H1 (cell line): ENCODE data around the gene TNIK. TPM values are rescaled to one million over a fixed set of nuclear protein-coding genes. Genes with fewer than 3 reads are reported as not detected.

ENCODE experiments used
- ASH2L ChIP-seq: fragments of 200-600, 300-600 bp; sonication (generic); IDR thresholded peaks from one replicate; pipeline ENCODE4 v1.7.1; 2017; ENCODE audit warnings: low read length
- CBX5 ChIP-seq: fragments of 300-800, 300-1000 bp; sonication (generic); IDR thresholded peaks from 2 replicates; pipeline ENCODE4 v1.7.1; 2016; ENCODE audit warnings: antibody characterized with exemption, low read length, low read depth
- CEBPB ChIP-seq: IDR thresholded peaks from 2 replicates; pipeline ENCODE4 v1.6.1; 2012; ENCODE audit warnings: low read depth, low read length
- HDAC2 ChIP-seq, 2 experiments: fragments of 300-600 bp in 1 of 2; sonication (generic) in 1 of 2; IDR thresholded peaks; 2 replicates each; pipeline ENCODE4 v1.6.1; 2011 to 2012; ENCODE audit warnings: low read depth in 2 of 2, low read length in 2 of 2, mild to moderate bottlenecking in 2 of 2, moderate library complexity in 2 of 2, borderline replicate concordance in 1 of 2, inconsistent platforms in 1 of 2
- HDAC6 ChIP-seq: IDR thresholded peaks from one replicate; pipeline ENCODE4 v1.7.1; 2012; ENCODE audit warnings: low read depth, mild to moderate bottlenecking, inconsistent platforms, low read length, moderate library complexity
- JUND ChIP-seq: IDR thresholded peaks from 2 replicates; pipeline ENCODE4 v1.6.1; 2011; ENCODE audit warnings: mild to moderate bottlenecking, improper control_type of control experiment, low read length
- KDM1A ChIP-seq: fragments of 200-600, 300-600 bp; sonication (generic); IDR thresholded peaks from 2 replicates; pipeline ENCODE4 v1.7.1; 2016; ENCODE audit warnings: mild to moderate bottlenecking, low read length, borderline replicate concordance
- NRF1 ChIP-seq: IDR thresholded peaks from 2 replicates; pipeline ENCODE4 v1.6.1; 2011; ENCODE audit warnings: mild to moderate bottlenecking, low read depth, low read length, improper control_type of control experiment
- RAD21 ChIP-seq, 2 experiments: IDR thresholded peaks in 1 of 2; conservative IDR thresholded peaks in 1 of 2; 2 replicates each; pipeline ENCODE4 v1.6.1; 2011; ENCODE audit warnings: low read depth in 2 of 2, low read length in 2 of 2, improper control_type of control experiment in 1 of 2, inconsistent platforms in 1 of 2, mild to moderate bottlenecking in 1 of 2, moderate library complexity in 1 of 2
- SAP30 ChIP-seq: fragments of 300-600 bp; sonication (generic); IDR thresholded peaks from 2 replicates; pipeline ENCODE4 v1.7.1; 2012; ENCODE audit warnings: low read length, moderate library complexity, mild to moderate bottlenecking, inconsistent platforms; ENCODE audit not compliant: insufficient read depth, insufficient replicate concordance
- SP2 ChIP-seq: IDR thresholded peaks from 2 replicates; pipeline ENCODE4 v1.6.1; 2012; ENCODE audit warnings: mild to moderate bottlenecking, low read length, inconsistent platforms
- TCF12 ChIP-seq: IDR thresholded peaks from 2 replicates; pipeline ENCODE4 v1.6.1; 2011; ENCODE audit warnings: low read depth, mild to moderate bottlenecking, low read length
- polyA plus RNA-seq, 7 experiments: library from polyadenylated mRNA; depleted of rRNA in 3 of 7; stranded (reverse) in 5 of 7; unstranded in 2 of 7; fragments of >200 nt in 5 of 7; fragments of 200-250 nt in 2 of 7; gene quantifications; 1 replicate in 5 of 7; 2 replicates in 1 of 7; 4 replicates in 1 of 7; pipeline versions ENCODE4 v1.2.1 to v1.2.3, GENCODE V29; 2011 to 2013; ENCODE audit warnings: missing spikeins in 2 of 7, mixed read lengths in 2 of 7
- total RNA-seq: library from RNA; stranded (reverse); fragmentation: NEBNext Ultra II Directional; extraction: Animal tissue kit (Norgen Biotek cat#: 25700); gene quantifications from 2 replicates; pipeline ENCODE4 v1.2.1, GENCODE V29; 2021
- TF ChIP-seq, protein P1 (sequence below): fragments of 300-600 bp; sonication (generic); IDR thresholded peaks from 2 replicates; pipeline ENCODE4 v1.7.1; 2012; ENCODE audit warnings: low read length, moderate library complexity, mild to moderate bottlenecking, inconsistent platforms; ENCODE audit not compliant: insufficient replicate concordance

Gene TNIK
- total and polyA plus RNA-seq, 2 of the 8 experiments (the other 6 are each of a cell fraction or from before 2014, with no cell fraction given): 7.4 to 42.0 TPM

DNA sequence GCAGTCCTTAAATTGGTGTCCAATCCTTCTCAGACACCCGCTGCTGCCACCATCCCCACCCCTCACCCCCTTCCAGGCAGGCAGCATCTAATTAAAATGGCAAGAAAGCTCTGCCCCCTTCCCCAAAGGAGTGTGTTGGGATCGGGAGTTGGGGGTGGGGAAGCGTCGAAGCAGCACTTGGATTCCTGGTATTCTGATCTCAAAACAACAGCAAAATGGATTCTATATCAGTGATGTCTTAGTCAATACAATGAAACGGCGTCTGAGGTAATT lies 1.4 kb downstream of the TNIK start (continued):
- TF ChIP-seq, protein P1, sequence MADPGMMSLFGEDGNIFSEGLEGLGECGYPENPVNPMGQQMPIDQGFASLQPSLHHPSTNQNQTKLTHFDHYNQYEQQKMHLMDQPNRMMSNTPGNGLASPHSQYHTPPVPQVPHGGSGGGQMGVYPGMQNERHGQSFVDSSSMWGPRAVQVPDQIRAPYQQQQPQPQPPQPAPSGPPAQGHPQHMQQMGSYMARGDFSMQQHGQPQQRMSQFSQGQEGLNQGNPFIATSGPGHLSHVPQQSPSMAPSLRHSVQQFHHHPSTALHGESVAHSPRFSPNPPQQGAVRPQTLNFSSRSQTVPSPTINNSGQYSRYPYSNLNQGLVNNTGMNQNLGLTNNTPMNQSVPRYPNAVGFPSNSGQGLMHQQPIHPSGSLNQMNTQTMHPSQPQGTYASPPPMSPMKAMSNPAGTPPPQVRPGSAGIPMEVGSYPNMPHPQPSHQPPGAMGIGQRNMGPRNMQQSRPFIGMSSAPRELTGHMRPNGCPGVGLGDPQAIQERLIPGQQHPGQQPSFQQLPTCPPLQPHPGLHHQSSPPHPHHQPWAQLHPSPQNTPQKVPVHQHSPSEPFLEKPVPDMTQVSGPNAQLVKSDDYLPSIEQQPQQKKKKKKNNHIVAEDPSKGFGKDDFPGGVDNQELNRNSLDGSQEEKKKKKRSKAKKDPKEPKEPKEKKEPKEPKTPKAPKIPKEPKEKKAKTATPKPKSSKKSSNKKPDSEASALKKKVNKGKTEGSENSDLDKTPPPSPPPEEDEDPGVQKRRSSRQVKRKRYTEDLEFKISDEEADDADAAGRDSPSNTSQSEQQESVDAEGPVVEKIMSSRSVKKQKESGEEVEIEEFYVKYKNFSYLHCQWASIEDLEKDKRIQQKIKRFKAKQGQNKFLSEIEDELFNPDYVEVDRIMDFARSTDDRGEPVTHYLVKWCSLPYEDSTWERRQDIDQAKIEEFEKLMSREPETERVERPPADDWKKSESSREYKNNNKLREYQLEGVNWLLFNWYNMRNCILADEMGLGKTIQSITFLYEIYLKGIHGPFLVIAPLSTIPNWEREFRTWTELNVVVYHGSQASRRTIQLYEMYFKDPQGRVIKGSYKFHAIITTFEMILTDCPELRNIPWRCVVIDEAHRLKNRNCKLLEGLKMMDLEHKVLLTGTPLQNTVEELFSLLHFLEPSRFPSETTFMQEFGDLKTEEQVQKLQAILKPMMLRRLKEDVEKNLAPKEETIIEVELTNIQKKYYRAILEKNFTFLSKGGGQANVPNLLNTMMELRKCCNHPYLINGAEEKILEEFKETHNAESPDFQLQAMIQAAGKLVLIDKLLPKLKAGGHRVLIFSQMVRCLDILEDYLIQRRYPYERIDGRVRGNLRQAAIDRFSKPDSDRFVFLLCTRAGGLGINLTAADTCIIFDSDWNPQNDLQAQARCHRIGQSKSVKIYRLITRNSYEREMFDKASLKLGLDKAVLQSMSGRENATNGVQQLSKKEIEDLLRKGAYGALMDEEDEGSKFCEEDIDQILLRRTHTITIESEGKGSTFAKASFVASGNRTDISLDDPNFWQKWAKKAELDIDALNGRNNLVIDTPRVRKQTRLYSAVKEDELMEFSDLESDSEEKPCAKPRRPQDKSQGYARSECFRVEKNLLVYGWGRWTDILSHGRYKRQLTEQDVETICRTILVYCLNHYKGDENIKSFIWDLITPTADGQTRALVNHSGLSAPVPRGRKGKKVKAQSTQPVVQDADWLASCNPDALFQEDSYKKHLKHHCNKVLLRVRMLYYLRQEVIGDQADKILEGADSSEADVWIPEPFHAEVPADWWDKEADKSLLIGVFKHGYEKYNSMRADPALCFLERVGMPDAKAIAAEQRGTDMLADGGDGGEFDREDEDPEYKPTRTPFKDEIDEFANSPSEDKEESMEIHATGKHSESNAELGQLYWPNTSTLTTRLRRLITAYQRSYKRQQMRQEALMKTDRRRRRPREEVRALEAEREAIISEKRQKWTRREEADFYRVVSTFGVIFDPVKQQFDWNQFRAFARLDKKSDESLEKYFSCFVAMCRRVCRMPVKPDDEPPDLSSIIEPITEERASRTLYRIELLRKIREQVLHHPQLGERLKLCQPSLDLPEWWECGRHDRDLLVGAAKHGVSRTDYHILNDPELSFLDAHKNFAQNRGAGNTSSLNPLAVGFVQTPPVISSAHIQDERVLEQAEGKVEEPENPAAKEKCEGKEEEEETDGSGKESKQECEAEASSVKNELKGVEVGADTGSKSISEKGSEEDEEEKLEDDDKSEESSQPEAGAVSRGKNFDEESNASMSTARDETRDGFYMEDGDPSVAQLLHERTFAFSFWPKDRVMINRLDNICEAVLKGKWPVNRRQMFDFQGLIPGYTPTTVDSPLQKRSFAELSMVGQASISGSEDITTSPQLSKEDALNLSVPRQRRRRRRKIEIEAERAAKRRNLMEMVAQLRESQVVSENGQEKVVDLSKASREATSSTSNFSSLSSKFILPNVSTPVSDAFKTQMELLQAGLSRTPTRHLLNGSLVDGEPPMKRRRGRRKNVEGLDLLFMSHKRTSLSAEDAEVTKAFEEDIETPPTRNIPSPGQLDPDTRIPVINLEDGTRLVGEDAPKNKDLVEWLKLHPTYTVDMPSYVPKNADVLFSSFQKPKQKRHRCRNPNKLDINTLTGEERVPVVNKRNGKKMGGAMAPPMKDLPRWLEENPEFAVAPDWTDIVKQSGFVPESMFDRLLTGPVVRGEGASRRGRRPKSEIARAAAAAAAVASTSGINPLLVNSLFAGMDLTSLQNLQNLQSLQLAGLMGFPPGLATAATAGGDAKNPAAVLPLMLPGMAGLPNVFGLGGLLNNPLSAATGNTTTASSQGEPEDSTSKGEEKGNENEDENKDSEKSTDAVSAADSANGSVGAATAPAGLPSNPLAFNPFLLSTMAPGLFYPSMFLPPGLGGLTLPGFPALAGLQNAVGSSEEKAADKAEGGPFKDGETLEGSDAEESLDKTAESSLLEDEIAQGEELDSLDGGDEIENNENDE: no peak
- TF ChIP-seq KDM1A (no peak), NRF1 (no peak), HDAC2 (IDR thresholded peaks at IDR 0.05; ENCODE audit: borderline replicate concordance in 1 of 2, low read depth in 2 of 2, low read length in 2 of 2) (no peak), TCF12 (no peak), SP2 (no peak), CEBPB (no peak), JUND (no peak), RAD21 (IDR thresholded peaks at IDR 0.05 in 1 of 2, conservative IDR thresholded peaks at IDR 0.05 in 1 of 2; ENCODE audit: low read depth in 2 of 2, low read length in 2 of 2) (no peak), CBX5 (no peak), ASH2L (no peak), SAP30 (no peak), HDAC6 (no peak)
